PC-3 (cell line): ENCODE measurements around the gene FXR2. TPM values are rescaled to one million over a fixed set of nuclear protein-coding genes. Genes with fewer than 3 reads are reported as not detected.

Source experiments
- ATAC-seq: fragments of 200-7000 bp; cut with Tn5 transposase; 2 replicates; pipeline ENCODE4 v1.9.1; 2020; ENCODE audit warnings: mild to moderate bottlenecking, moderate library complexity
- BruUV-seq: library from RNA; stranded (reverse); fragments of 400-500 nt; replicated peaks from 2 replicates; lab custom pipeline; 2021; lab: Mats Ljungman, UMichigan
- CTCF ChIA-PET: fragments of 300-600 bp; sonication (Branson Sonifier 250); formaldehyde crosslinking; loops from one replicate; lab custom pipeline; 2022; ENCODE audit warnings: antibody characterized with exemption; lab: Charles Lee
- POLR2A ChIA-PET: fragments of 300-600 bp; sonication (Branson Sonifier 250); formaldehyde crosslinking; loops from one replicate; lab custom pipeline; 2022; ENCODE audit warnings: antibody characterized with exemption; ENCODE audit not compliant: unreplicated experiment; lab: Charles Lee
- DNase-seq: peaks from one replicate; pipeline ENCODE4 v3.0.0-alpha.2; 2015
- H2AFZ ChIP-seq: fragments of 300-600 bp; sonication (generic); 2 replicates; pipeline ENCODE4 v1.6.0; 2016; ENCODE audit warnings: antibody characterized with exemption, low read length
- H3F3A ChIP-seq: fragments of 300-600 bp; sonication (generic); one replicate; pipeline ENCODE4 v1.6.0; 2017; ENCODE audit warnings: antibody characterized with exemption, low read length, control low read depth, mild to moderate bottlenecking; ENCODE audit not compliant: unreplicated experiment
- H3K27ac ChIP-seq: fragments of 300-600 bp; sonication (generic); 2 replicates; pipeline ENCODE4 v1.5.1; 2016; ENCODE audit warnings: mild to moderate bottlenecking, low read length
- H3K27me3 ChIP-seq: fragments of 300-600 bp; sonication (generic); 2 replicates; pipeline ENCODE4 v1.6.1; 2016; ENCODE audit warnings: low read length, mixed read lengths
- H3K36me3 ChIP-seq: fragments of 300-600 bp; sonication (generic); 2 replicates; pipeline ENCODE4 v1.6.1; 2016; ENCODE audit warnings: low read depth, mixed run types, low read length, mixed read lengths
- H3K4me1 ChIP-seq: fragments of 300-600 bp; sonication (generic); 2 replicates; pipeline ENCODE4 v1.5.1; 2016; ENCODE audit warnings: low read length; ENCODE audit not compliant: insufficient read depth
- H3K4me2 ChIP-seq: fragments of 300-600 bp; sonication (generic); 2 replicates; pipeline ENCODE4 v1.6.0; 2016; ENCODE audit warnings: low read length
- H3K4me3 ChIP-seq: fragments of 300-600 bp; sonication (generic); 2 replicates; pipeline ENCODE4 v1.5.1; 2016; ENCODE audit warnings: mild to moderate bottlenecking, low read length, mixed read lengths
- H3K79me2 ChIP-seq: fragments of 300-600 bp; sonication (generic); 2 replicates; pipeline ENCODE4 v1.6.1; 2017; ENCODE audit warnings: low read length, mixed read lengths
- H3K9ac ChIP-seq: fragments of 300-600 bp; sonication (generic); 2 replicates; pipeline ENCODE4 v1.6.0; 2016; ENCODE audit warnings: mild to moderate bottlenecking, low read length
- H3K9me2 ChIP-seq: fragments of 300-600 bp; sonication (generic); replicated peaks from 2 replicates; pipeline ENCODE4 v1.6.1; 2016; ENCODE audit warnings: mixed run types, low read length, mixed read lengths
- H3K9me3 ChIP-seq: fragments of 300-600 bp; sonication (generic); 2 replicates; pipeline ENCODE4 v1.6.1; 2016; ENCODE audit warnings: low read length, mixed read lengths
- H4K20me1 ChIP-seq: fragments of 300-600 bp; sonication (generic); 2 replicates; pipeline ENCODE4 v1.6.1; 2016; ENCODE audit warnings: low read length, mixed read lengths
- CTCF ChIP-seq: fragments of 300-600 bp; sonication (generic); conservative IDR thresholded peaks from 2 replicates; pipeline ENCODE4 v1.5.1; 2017; ENCODE audit warnings: antibody characterized with exemption, low read depth, mild to moderate bottlenecking, low read length
- EZH2 ChIP-seq: fragments of 300-600 bp; sonication (generic); IDR thresholded peaks from one replicate; pipeline ENCODE4 v1.6.1; 2017; ENCODE audit warnings: antibody characterized with exemption, mild to moderate bottlenecking, low read length; ENCODE audit not compliant: unreplicated experiment
- EZH2phosphoT487 ChIP-seq: fragments of 300-600 bp; sonication (generic); IDR thresholded peaks from 2 replicates; pipeline ENCODE4 v1.6.1; 2018; ENCODE audit warnings: mild to moderate bottlenecking, antibody characterized with exemption, low read length, borderline replicate concordance
- intact Hi-C: fragments of 100-400 bp; cut with micrococcal nuclease; formaldehyde crosslinking; loops from 2 replicates; pipeline ENCODE4 v1.9.0; 2023
- total RNA-seq: library from RNA; depleted of rRNA; stranded (reverse); fragments of >200 nt; gene quantifications from 2 replicates; pipeline ENCODE4 v1.2.3, GENCODE V29; 2014

Gene FXR2
- total RNA-seq, 1 experiment from 2014 or later, result 51.4 TPM

- Histone ChIP-seq H4K20me1 (no peaks in the 10 kb centered on the region), H3K4me2 (no peak overlapping the region), H3K9me3 (no peaks in the 10 kb centered on the region), H3K4me1 (no peaks in the 10 kb centered on the region), H3K36me3 (no peaks in the 10 kb centered on the region), H2AFZ (no peak overlapping the region), H3K9ac (no peak overlapping the region), H3K9me2 (no peaks in the 10 kb centered on the region), H3K79me2 (no peaks in the 10 kb centered on the region), H3K27ac (no peak overlapping the region), H3K27me3 (no peaks in the 10 kb centered on the region), H3F3A (no peaks in the 10 kb centered on the region), H3K4me3 (no peak overlapping the region)
- BruUV-seq, result no TSS peak
- POLR2A ChIA-PET, result no interaction called here
- ATAC-seq (no peak), DNase-seq (no peak)
- CTCF ChIA-PET, result interaction anchor here (0.9 to 1.9 kb wide), 2 partner anchors 40 to 55 kb away, joined by 6 to 8 read pairs; partner anchors contain the start of gene WRAP53
- intact Hi-C loops, result loop anchor here (5.0 kb wide), 1 partner anchor 54 kb away; the partner anchor contains the start of genes TP53 and WRAP53
- no peak for TF ChIP-seq EZH2
- no peak for TF ChIP-seq CTCF
- no peak for TF ChIP-seq EZH2phosphoT487
Observed at GRCh38 chr17:7633093-7633492, 18.4 kb upstream of the FXR2 start.

GRCh38 chr17:7632492-7632894 is 17.8 kb upstream of the FXR2 start:
- Histone ChIP-seq H4K20me1 (no peaks in the 10 kb centered on the region), H3K9ac (no peak overlapping the region), H3F3A (no peaks in the 10 kb centered on the region), H3K79me2 (0 out of 2 replicates have a peak, but pooled peaks cover under 1% of the 10 kb centered on the region), H2AFZ (peak overlapping the region; percentile 61; the same call in 1 of the 2 replicates), H3K9me3 (no peaks in the 10 kb centered on the region), H3K4me1 (no peaks in the 10 kb centered on the region), H3K27me3 (no peaks in the 10 kb centered on the region), H3K36me3 (no peaks in the 10 kb centered on the region), H3K9me2 (no peaks in the 10 kb centered on the region), H3K4me2 (no peak overlapping the region), H3K4me3 (no peak overlapping the region), H3K27ac (no peak overlapping the region)
- no TSS peak for BruUV-seq
- peak; percentile 56 for TF ChIP-seq CTCF
- no peak for TF ChIP-seq EZH2phosphoT487
- TF ChIP-seq EZH2, result no peak
- DNase-seq (peak; percentile 58), ATAC-seq (peak; percentile 63)
- intact Hi-C loops, result loop anchor here (5.0 kb wide), 1 partner anchor 55 kb away; the partner anchor contains the start of genes TP53 and WRAP53
- ChIA-PET POLR2A (no interaction called here), CTCF (interaction anchor here (0.6 to 1.9 kb wide), 3 partner anchors 19 to 56 kb away, joined by 6 to 8 read pairs (median 6); partner anchors contain the start of gene WRAP53)
